K562 (cell line): ENCODE measurements around the gene PIN1. TPM values are rescaled to one million over a fixed set of nuclear protein-coding genes. Genes with fewer than 3 reads are reported as not detected.

Source experiments
- ATF4 ChIP-seq: fragments of 450-650 bp; formaldehyde crosslinking; IDR thresholded peaks from 2 replicates; pipeline ENCODE4 v1.4.0; 2022; ENCODE audit warnings: mild to moderate bottlenecking, moderate library complexity
- ATF6 ChIP-seq: sonication (generic); formaldehyde crosslinking; IDR thresholded peaks from 2 replicates; pipeline ENCODE4 v1.4.0; 2020; ENCODE audit warnings: mild to moderate bottlenecking, missing genetic modification reagents
- BRF1 ChIP-seq: IDR thresholded peaks from 3 replicates; pipeline ENCODE4 v1.6.1; 2011; ENCODE audit warnings: borderline replicate concordance, mild to moderate bottlenecking; ENCODE audit not compliant: insufficient read length; ENCODE audit errors: extremely low read depth
- HMGXB4 ChIP-seq: sonication (generic); formaldehyde crosslinking; IDR thresholded peaks from 2 replicates; pipeline ENCODE4 v1.8.1; 2023; ENCODE audit warnings: mild to moderate bottlenecking, missing genetic modification reagents
- NR3C1 ChIP-seq: sonication (generic); formaldehyde crosslinking; IDR thresholded peaks from 2 replicates; pipeline ENCODE4 v1.8.1; 2022; ENCODE audit warnings: missing genetic modification reagents
- PURB ChIP-seq: sonication (generic); formaldehyde crosslinking; IDR thresholded peaks from 2 replicates; pipeline ENCODE4 v1.9.0; 2021; ENCODE audit warnings: low read depth, mild to moderate bottlenecking, missing genetic modification reagents
- RBM14 ChIP-seq: fragments of 200-400 bp; formaldehyde crosslinking; IDR thresholded peaks from 2 replicates; pipeline ENCODE4 v1.6.1; 2018; ENCODE audit warnings: low read depth, mild to moderate bottlenecking, low read length, moderate library complexity, borderline replicate concordance; ENCODE audit not compliant: insufficient read depth
- SP1 ChIP-seq: sonication (generic); formaldehyde crosslinking; IDR thresholded peaks from 2 replicates; pipeline ENCODE4 v1.8.1; 2022; ENCODE audit warnings: mild to moderate bottlenecking, missing genetic modification reagents
- TSHZ1 ChIP-seq: fragments of 250-450 bp; sonication (Bioruptor Pico); IDR thresholded peaks from 2 replicates; pipeline ENCODE4 v1.4.0; 2020; ENCODE audit warnings: mild to moderate bottlenecking, moderate library complexity
- ZMIZ1 ChIP-seq, 2 experiments: fragments of 150-350 bp in 1 of 2; IDR thresholded peaks; 2 replicates each; pipeline ENCODE4 v1.6.1; 2012 to 2016; ENCODE audit warnings: low read depth in 2 of 2, low read length in 2 of 2, mild to moderate bottlenecking in 1 of 2, moderate library complexity in 1 of 2
- ZNF146 ChIP-seq: IDR thresholded peaks from one replicate; pipeline ENCODE4 v1.6.1; 2018; ENCODE audit warnings: missing compliant biosample characterization; ENCODE audit not compliant: unreplicated experiment
- ZNF175 ChIP-seq: fragments of 200-800 bp; sonication (Bioruptor generic); IDR thresholded peaks from 2 replicates; pipeline ENCODE4 v1.6.1; 2016; ENCODE audit warnings: low read depth, mild to moderate bottlenecking, missing genetic modification characterization, missing compliant biosample characterization
- polyA plus RNA-seq, 8 experiments: library from polyadenylated mRNA; depleted of rRNA in 4 of 8; stranded (reverse) in 5 of 8; unstranded in 3 of 8; fragments of >200 nt; fragmentation: Nextera tagmentation in 2 of 8; fragmentation: Illumina TruSeq in 1 of 8; extraction: Ambion mirVana in 2 of 8; extraction: Trizol in 1 of 8; gene quantifications; 2 replicates each; pipeline versions ENCODE4 v1.2.1 to v1.2.3, GENCODE V29; 2011 to 2014; ENCODE audit warnings: inconsistent platforms in 1 of 8, missing spikeins in 1 of 8
- total RNA-seq, 7 experiments: library from RNA; depleted of rRNA in 6 of 7; stranded (reverse); fragments of >200 nt in 6 of 7; fragmentation: Illumina TruSeq in 2 of 7; extraction: Trizol in 2 of 7; gene quantifications; 2 replicates each; pipeline versions ENCODE4 v1.2.1 to v1.2.3, GENCODE V29; 2011 to 2021; ENCODE audit warnings: low replicate concordance in 1 of 7

PIN1 gene
- total and polyA plus RNA-seq, 9 of the 15 experiments (the other 6 are each of a cell fraction or from before 2014, with no cell fraction given) = 1.6 to 178 (median 42.5) TPM

GRCh38 chr19:9818734-9819595 is 16.2 kb upstream of the PIN1 start, which contains the start of gene FBXL12 (continued):
- TF ChIP-seq TSHZ1 (CRISPR knock-in tag) (no peak), ZMIZ1 (IDR thresholded peaks at IDR 0.05; ENCODE audit: low read depth in 2 of 2, low read length in 2 of 2) (no peak), ATF6 (CRISPR knock-in tag) (no peak), ZNF146 (no peak), HMGXB4 (0 out of 2 replicates have a peak, but pooled peaks have one; percentile 37), PURB (CRISPR knock-in tag) (no peak), ZNF175 (CRISPR knock-in tag) (no peak), NR3C1 (CRISPR knock-in tag) (no peak), RBM14 (no peak), BRF1 (no peak), SP1 (CRISPR knock-in tag) (peak; percentile 69; the same call in 1 of the 2 replicates), ATF4 (CRISPR knock-in tag) (no peak)
